Left colon (tissue), 2 donors: ENCODE data around the gene LMO1. TPM values are rescaled to one million over a fixed set of nuclear protein-coding genes. Genes with fewer than 3 reads are reported as not detected.

ENCODE experiments used
- ATAC-seq: fragments of 200-7000 bp; cut with Tn5 transposase; one replicate; pipeline ENCODE4 v1.9.1; 2020; ENCODE audit warnings: mild to moderate bottlenecking, moderate library complexity
- DNase-seq, 2 donors: peaks; one replicate each; pipeline ENCODE4 v3.0.0-alpha.2; 2020
- intact Hi-C, 2 donors: fragments of 100-400 bp; cut with DNase I in 1 of 2; cut with micrococcal nuclease in 1 of 2; formaldehyde crosslinking; loops; one replicate each; pipeline versions ENCODE4 v1.11.2 to v1.14.0; 2022; cut with DNase I, micrococcal nuclease
- total RNA-seq, 2 donors: library from RNA; stranded (reverse); fragmentation: NEBNext Ultra II Directional; extraction: Animal tissue kit (Norgen Biotek cat#: 25700); gene quantifications; one replicate each; pipeline ENCODE4 v1.2.1, GENCODE V29; 2021
- donor health status: DM: no; HTN: no; CAD: no.
- donor health status: DM: yes; HTN: yes; CAD: no.

The LMO1 gene
- total RNA-seq, 2 donors from 2014 or later: not detected

- intact Hi-C loops: no loop called here
- ATAC-seq (peak; percentile 29), DNase-seq (peak in 1 of 2 donors; percentile 15)
Measured at GRCh38 chr11:8267831-8268529, 4.3 kb upstream of the LMO1 start.

- DNase-seq: peak in 1 of 2 donors; percentile 4
- ATAC-seq: no peak
- intact Hi-C loops: no loop called here
Measured at GRCh38 chr11:8267280-8267679, 3.6 kb upstream of the LMO1 start.

DNA sequence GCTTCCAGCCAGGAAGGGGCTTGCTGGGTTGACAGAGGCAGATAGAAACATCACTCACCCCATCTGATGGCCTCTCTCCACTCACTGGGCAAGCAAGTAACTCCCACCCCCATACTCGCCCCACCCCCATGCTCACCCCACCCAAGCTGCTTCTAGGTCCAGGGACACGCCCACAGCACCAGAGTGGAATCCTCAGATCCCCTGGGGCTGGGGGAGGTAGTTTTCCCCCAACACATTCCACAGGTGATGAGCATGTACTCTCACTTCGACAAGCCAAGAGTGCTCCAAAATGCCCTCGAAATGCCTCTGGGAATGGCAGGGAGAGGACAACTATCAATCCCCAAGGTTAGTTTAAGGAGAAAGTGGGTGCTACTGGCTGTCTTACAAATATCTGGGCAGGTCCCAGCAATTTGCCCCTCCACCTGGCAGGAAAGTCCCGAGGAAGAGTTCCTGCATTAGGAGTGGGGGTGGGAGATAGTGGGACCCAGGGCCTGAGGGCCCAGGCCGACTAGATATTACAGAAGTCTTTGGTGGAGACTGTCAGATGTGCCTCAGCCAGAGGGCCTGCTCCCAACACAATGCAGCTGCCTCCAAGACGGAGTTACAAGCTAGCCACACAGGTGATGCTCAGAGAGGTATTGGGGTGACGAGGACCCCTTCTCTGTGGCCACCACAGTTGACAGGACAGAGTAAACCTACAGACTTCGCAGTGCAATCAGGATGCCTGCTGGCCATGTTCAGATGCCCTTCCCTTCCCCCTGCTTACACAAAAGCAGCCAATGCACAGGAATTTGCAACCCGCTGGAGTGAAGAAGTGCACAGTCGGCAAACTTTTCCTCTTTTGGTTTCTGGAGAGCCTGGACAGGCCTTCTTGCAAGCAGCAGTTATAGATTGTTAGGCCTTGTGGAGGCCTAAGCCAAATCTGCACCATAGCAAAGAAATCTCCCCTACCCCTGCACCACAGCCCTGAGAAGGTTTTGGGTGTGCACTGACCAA, 2.9 kb upstream of the LMO1 start:
- no peak for ATAC-seq
- intact Hi-C loops: no loop called here
- DNase-seq: peak in 1 of 2 donors; percentile 11

DNA sequence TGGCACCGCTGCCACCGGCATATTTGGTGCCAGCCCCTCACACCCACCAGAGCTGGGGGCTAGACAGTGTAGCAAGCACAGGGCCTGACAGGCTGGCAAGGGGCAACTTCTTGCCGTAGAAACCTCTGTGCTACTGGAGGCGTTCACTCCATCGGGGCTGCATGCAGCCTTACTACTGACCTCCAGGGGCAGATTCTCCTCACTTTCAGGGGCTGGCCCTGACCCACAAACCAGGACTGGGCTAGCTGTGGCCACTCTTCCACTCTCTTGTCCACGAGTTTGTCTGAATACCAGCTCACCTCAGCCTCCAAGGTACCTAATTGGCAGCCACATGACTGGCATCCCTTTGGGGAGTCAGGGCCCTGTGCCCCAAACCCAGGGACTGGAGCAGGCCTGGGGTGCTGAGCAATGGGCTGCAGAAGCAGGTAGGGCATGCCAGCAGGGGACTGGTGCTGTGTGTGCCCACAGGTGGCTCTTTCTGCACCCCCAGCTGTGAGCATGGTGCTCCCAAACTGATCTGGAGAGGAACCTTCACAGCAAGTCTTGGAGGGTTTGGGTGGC, 2.1 kb upstream of the LMO1 start:
- intact Hi-C loops: no loop called here
- DNase-seq (peak in 1 of 2 donors; percentile 13), ATAC-seq (no peak)

DNA sequence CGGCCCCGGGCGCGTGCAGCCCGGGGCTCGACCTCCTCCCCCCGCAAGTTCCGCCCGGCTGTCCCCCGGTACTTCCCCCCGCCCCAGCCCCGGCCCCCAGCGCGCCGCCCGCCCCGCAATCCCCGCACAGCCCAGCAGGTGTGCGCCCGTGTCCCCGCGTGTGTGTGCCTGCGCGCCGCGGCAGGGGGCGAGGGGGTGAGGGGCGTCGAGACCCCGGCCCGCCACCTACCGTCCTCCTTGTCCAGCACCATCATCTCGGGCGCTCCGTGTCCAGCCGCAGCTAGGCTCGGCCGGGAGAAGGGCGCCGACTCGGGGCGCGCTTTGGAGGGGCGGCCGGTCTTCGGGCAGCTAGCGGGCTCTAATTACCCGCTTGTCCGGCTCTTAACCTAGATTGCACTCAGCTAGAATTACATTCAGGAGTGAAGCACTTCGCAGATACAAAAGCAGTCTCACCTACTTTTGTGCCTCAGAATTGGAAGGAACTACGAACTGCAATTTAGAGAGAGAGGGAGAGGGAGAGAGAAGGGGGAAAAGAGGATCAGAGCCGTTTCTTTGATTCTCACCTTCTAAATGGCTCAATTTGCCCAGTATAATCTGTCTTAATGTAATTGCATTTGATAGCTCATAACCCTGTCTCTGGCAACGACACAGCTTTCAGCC, 439 bp downstream of the LMO1 start:
- DNase-seq (peak in 1 of 2 donors; percentile 16), ATAC-seq (peak; percentile 15)
- intact Hi-C loops: no loop called here

- intact Hi-C loops: no loop called here
- ATAC-seq (peak; percentile 32), DNase-seq (peak; percentile 21)
Measured at GRCh38 chr11:8262552-8263108, 1.0 kb downstream of the LMO1 start.

- peak in 1 of 2 donors; percentile 15 for DNase-seq
- intact Hi-C loops: no loop called here
Measured at GRCh38 chr11:8261921-8262551, 1.6 kb downstream of the LMO1 start.

GRCh38 chr11:8261291-8261690, 2.4 kb downstream of the LMO1 start:
- DNase-seq: no peak
- intact Hi-C loops: no loop called here
- no peak for ATAC-seq

More at GRCh38 chr11:8261921-8262551, 1.6 kb downstream of the LMO1 start:
- no peak for ATAC-seq

DNA sequence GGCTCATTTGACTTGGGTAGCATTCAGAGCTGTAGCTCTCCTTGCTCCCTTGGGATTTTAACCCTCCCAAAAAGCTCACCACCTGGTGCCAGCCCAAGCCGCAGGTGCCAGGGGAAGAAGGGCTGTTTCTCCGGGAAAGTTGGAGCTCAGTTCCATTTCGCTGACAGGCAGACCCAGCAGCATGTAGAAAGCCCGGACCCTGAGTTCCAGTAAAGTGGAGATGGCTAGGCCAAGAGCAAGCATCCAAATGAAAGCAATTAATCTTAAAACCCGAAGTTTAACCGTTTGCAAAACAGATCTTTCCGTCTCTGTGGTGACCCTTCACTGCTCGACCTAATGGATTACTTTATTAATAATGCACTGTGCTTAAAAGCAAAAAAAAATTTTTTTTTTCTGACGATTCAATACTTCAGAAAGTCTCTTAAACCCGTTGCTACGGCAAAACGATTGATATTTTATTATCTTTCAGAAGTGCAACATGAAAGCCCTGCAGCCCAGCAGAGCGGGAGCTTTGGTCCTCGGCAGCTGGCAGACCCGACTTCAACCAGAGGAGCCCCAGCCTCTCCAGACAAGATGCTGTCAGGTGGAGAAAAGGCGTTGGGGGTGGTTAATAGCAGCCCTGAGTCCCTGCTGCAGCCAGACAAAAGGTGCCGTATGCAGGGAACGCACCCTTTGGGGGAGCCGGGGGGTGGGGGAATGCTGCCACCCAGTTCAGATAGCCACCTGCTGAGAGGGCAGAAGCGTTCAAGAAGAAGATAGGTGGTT, 3.3 kb downstream of the LMO1 start:
- intact Hi-C loops: no loop called here
- DNase-seq (peak in 1 of 2 donors; percentile 10), ATAC-seq (no peak)

DNA sequence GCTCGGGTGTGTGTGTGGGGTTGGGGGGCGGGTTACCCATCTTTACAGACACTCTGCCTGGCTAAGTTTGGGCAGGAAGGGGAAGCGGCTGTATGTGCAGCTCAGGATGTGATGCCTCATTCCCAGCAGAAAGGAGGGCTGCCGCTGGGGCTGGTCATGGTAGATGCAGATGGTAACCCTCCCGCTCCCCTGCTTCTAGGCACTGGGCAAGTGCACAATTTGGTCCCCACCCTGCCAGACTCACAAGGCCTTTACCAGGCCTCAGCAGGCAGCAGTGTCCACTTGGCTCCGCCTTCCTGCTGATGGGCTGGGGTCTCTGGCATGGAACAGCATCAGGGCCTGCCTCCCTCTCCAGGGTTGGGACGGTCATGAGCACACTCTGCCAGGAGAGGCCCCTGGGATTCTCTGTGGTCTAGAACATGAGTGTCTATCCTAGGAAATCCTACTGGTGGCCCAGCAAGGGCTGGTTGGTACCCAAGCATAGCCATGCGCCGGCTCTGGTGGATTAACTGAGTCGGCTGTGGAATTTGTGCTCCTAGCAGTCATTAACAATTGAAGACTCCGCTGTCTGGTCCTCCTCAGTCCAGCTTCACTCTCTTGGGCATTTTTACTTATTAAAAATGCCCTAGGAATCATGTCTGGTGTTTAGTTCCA, 4.2 kb downstream of the LMO1 start:
- intact Hi-C loops: no loop called here
- ATAC-seq: no peak
- peak in 1 of 2 donors; percentile 14 for DNase-seq

DNA sequence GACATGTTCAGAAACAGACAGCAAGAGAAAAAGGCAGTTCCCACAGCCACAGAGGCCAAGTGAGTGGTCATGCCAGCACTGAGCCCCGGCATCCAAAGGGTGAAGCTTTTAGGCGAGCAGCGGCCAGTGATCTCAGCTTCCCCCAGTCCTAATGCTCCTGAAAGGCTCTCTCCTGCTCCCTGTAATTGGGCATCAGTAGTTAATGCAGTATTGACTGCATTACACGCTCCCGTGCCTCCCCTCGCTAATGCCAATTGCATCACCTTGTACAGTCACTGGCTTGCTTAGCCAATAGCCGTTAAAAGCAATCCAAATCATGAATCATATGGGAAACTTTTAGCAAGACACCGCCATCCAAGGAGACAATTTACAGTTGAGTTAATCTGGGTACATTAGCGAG, 4.9 kb downstream of the LMO1 start:
- ATAC-seq (no peak), DNase-seq (peak in 1 of 2 donors; percentile 8)
- intact Hi-C loops: no loop called here

GRCh38 chr11:8258289-8258688, 5.4 kb downstream of the LMO1 start:
- ATAC-seq (no peak), DNase-seq (peak in 1 of 2 donors; percentile 14)
- intact Hi-C loops: no loop called here

- intact Hi-C loops: no loop called here
- DNase-seq (peak in 1 of 2 donors; percentile 4), ATAC-seq (no peak)
Measured at GRCh38 chr11:8257003-8257664, 6.5 kb downstream of the LMO1 start.

- no peak for ATAC-seq
- peak in 1 of 2 donors; percentile 14 for DNase-seq
- intact Hi-C loops: no loop called here
Measured at GRCh38 chr11:8256271-8257002, 7.2 kb downstream of the LMO1 start.

DNA sequence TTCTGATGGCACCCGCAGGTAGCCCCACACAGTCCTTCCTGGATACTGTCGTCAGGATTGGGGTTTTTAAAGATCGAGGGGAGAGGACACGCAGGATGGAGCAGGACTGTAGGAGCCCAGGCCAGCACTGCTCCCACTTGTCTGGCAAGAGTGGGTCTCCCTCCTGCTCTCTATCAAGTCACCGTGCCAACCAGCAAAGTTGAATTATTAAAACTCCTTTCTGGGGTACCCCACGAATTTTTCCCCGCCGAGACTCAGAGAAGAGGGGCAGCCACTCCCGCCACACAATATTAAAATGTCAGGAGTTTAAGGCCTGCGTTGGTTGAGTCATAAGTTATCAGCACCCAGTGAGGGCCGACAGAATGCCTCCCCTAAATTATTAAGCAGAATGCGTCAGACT, 10.1 kb downstream of the LMO1 start:
- intact Hi-C loops: no loop called here
- ATAC-seq: no peak
- DNase-seq: peak in 1 of 2 donors; percentile 8

GRCh38 chr11:8252946-8253345, 10.7 kb downstream of the LMO1 start:
- intact Hi-C loops: no loop called here
- ATAC-seq (no peak), DNase-seq (peak in 1 of 2 donors; percentile 10)
